K562 (cell line): ENCODE data around the gene TYROBP. TPM values are rescaled to one million over a fixed set of nuclear protein-coding genes. Genes with fewer than 3 reads are reported as not detected.
A peak's percentile ranks its signal among the peaks of the same experiment; 100 is the strongest.

Experiments
- FOXK2 ChIP-seq, 2 experiments: fragments of 450-650 bp; IDR thresholded peaks in 1 of 2; conservative IDR thresholded peaks in 1 of 2; 2 replicates each; pipeline ENCODE4 v1.6.1; 2016; ENCODE audit warnings: low read depth in 2 of 2, mild to moderate bottlenecking in 1 of 2
- HMGN3 ChIP-seq: IDR thresholded peaks from 2 replicates; pipeline ENCODE4 v1.6.1; 2011; ENCODE audit warnings: borderline replicate concordance, low read depth, mild to moderate bottlenecking, mixed read lengths, low read length; ENCODE audit not compliant: insufficient read length; ENCODE audit errors: extremely low read depth
- KLF16 ChIP-seq: IDR thresholded peaks from 2 replicates; pipeline ENCODE4 v1.6.1; 2016; ENCODE audit warnings: antibody characterized with exemption
- MCM2 ChIP-seq: fragments of 450-650 bp; IDR thresholded peaks from 2 replicates; pipeline ENCODE4 v1.6.1; 2017; ENCODE audit warnings: low read depth, mild to moderate bottlenecking
- MGA ChIP-seq: fragments of 450-650 bp; IDR thresholded peaks from 2 replicates; pipeline ENCODE4 v1.6.1; 2016; ENCODE audit warnings: mild to moderate bottlenecking, moderate library complexity
- NBN ChIP-seq: fragments of 450-650 bp; IDR thresholded peaks from 2 replicates; pipeline ENCODE4 v1.6.1; 2016; ENCODE audit warnings: low read depth, mild to moderate bottlenecking
- PHF21A ChIP-seq: fragments of 450-650 bp; IDR thresholded peaks from 2 replicates; pipeline ENCODE4 v1.6.1; 2017; ENCODE audit warnings: low read depth, borderline replicate concordance
- PRDM10 ChIP-seq: fragments of 450-650 bp; IDR thresholded peaks from 2 replicates; pipeline ENCODE4 v1.6.1; 2018; ENCODE audit not compliant: partially characterized antibody
- SRSF1 ChIP-seq: fragments of 200-400 bp; formaldehyde crosslinking; IDR thresholded peaks from 2 replicates; pipeline ENCODE4 v1.6.1; 2017; ENCODE audit warnings: mild to moderate bottlenecking, low read depth, low read length, moderate library complexity
- TBL1XR1 ChIP-seq, 2 experiments: IDR thresholded peaks; 2 replicates each; pipeline ENCODE4 v1.6.1; 2012; ENCODE audit warnings: improper control_type of control experiment in 2 of 2, low read length in 2 of 2, mild to moderate bottlenecking in 1 of 2
- ZNF507 ChIP-seq: conservative IDR thresholded peaks from 2 replicates; pipeline ENCODE4 v1.6.1; 2017; ENCODE audit warnings: missing genetic modification characterization, missing compliant biosample characterization
- ZNF511 ChIP-seq: sonication (generic); formaldehyde crosslinking; IDR thresholded peaks from 2 replicates; pipeline ENCODE4 v1.8.0; 2022; ENCODE audit warnings: mild to moderate bottlenecking, missing genetic modification reagents
- ZSCAN32 ChIP-seq: fragments of 450-650 bp; formaldehyde crosslinking; IDR thresholded peaks from 2 replicates; pipeline ENCODE4 v1.4.0; 2020; ENCODE audit warnings: mild to moderate bottlenecking, moderate library complexity
- polyA plus RNA-seq, 8 experiments: library from polyadenylated mRNA; depleted of rRNA in 4 of 8; stranded (reverse) in 5 of 8; unstranded in 3 of 8; fragments of >200 nt; fragmentation: Nextera tagmentation in 2 of 8; fragmentation: Illumina TruSeq in 1 of 8; extraction: Ambion mirVana in 2 of 8; extraction: Trizol in 1 of 8; gene quantifications; 2 replicates each; pipeline versions ENCODE4 v1.2.1 to v1.2.3, GENCODE V29; 2011 to 2014; ENCODE audit warnings: inconsistent platforms in 1 of 8, missing spikeins in 1 of 8
- total RNA-seq, 7 experiments: library from RNA; depleted of rRNA in 6 of 7; stranded (reverse); fragments of >200 nt in 6 of 7; fragmentation: Illumina TruSeq in 2 of 7; extraction: Trizol in 2 of 7; gene quantifications; 2 replicates each; pipeline versions ENCODE4 v1.2.1 to v1.2.3, GENCODE V29; 2011 to 2021; ENCODE audit warnings: low replicate concordance in 1 of 7

TYROBP gene
- total and polyA plus RNA-seq, 9 of the 15 experiments (the other 6 are each of a cell fraction or from before 2014, with no cell fraction given): 0.72 to 8.2 (median 2.4) TPM

GRCh38 chr19:35879770-35880317, 28.3 kb downstream of the TYROBP start (continued):
- no peak for TF ChIP-seq PRDM10
- TF ChIP-seq ZSCAN32: no peak
- TF ChIP-seq KLF16: no peak
- TF ChIP-seq PHF21A: peak; percentile 88; the same call in 1 of the 2 replicates
- TF ChIP-seq NBN: no peak
- peak; percentile 98 for TF ChIP-seq ZNF511 (CRISPR knock-in tag)
- TF ChIP-seq MCM2: no peak
- TF ChIP-seq SRSF1: no peak
- TF ChIP-seq TBL1XR1 (IDR thresholded peaks at IDR 0.05; ENCODE audit: low read length in 2 of 2): no peak
- TF ChIP-seq HMGN3: peak; percentile 83
- TF ChIP-seq MGA: no peak
- TF ChIP-seq ZNF507 (tag): no peak
- 0 out of 4 replicates have a peak, but pooled peaks of 1 of the 2 experiments have one; percentile 54 for TF ChIP-seq FOXK2 (conservative IDR thresholded peaks at IDR 0.05 in 1 of 2, IDR thresholded peaks at IDR 0.05 in 1 of 2; ENCODE audit: low read depth in 2 of 2)
